H9 (cell line): ENCODE measurements around the gene IQSEC1. TPM values are rescaled to one million over a fixed set of nuclear protein-coding genes. Genes with fewer than 3 reads are reported as not detected.

Experiments
- DNase-seq: peaks from one replicate; pipeline ENCODE4 v3.0.0-alpha.2; 2017
- H2AFZ ChIP-seq: one replicate; pipeline ENCODE4 v1.6.1; 2013; ENCODE audit warnings: mild to moderate bottlenecking, low read length, control low read depth, moderate library complexity
- H2AK5ac ChIP-seq: 2 replicates; pipeline ENCODE4 v1.6.1; 2013; ENCODE audit warnings: low read length, control low read depth, mixed read lengths; ENCODE audit not compliant: insufficient read length
- H2BK120ac ChIP-seq: one replicate; pipeline ENCODE4 v1.6.1; 2013; ENCODE audit warnings: low read depth, mild to moderate bottlenecking, low read length, control low read depth, inconsistent platforms; ENCODE audit not compliant: poor library complexity, severe bottlenecking
- H2BK12ac ChIP-seq: 2 replicates; pipeline ENCODE4 v1.6.1; 2013; ENCODE audit warnings: low read length, control low read depth, mixed read lengths, low read depth; ENCODE audit not compliant: insufficient read length
- H2BK15ac ChIP-seq: 2 replicates; pipeline ENCODE4 v1.6.1; 2013; ENCODE audit warnings: low read depth, low read length, control low read depth
- H2BK20ac ChIP-seq: one replicate; pipeline ENCODE4 v1.6.1; 2013; ENCODE audit warnings: low read depth, mild to moderate bottlenecking, low read length, control low read depth, inconsistent platforms; ENCODE audit not compliant: poor library complexity, severe bottlenecking
- H2BK5ac ChIP-seq: 2 replicates; pipeline ENCODE4 v1.6.1; 2013; ENCODE audit warnings: low read length, control low read depth, mixed read lengths; ENCODE audit not compliant: insufficient read length
- H3K14ac ChIP-seq: 2 replicates; pipeline ENCODE4 v1.6.1; 2013; ENCODE audit warnings: low read length, control low read depth; ENCODE audit not compliant: insufficient read depth
- H3K18ac ChIP-seq: 2 replicates; pipeline ENCODE4 v1.6.1; 2013; ENCODE audit warnings: low read depth, mild to moderate bottlenecking, mixed read lengths, low read length, control low read depth; ENCODE audit not compliant: insufficient read length
- H3K23ac ChIP-seq: 2 replicates; pipeline ENCODE4 v1.6.1; 2013; ENCODE audit warnings: low read length, control low read depth, mixed read lengths, low read depth; ENCODE audit not compliant: insufficient read length
- H3K23me2 ChIP-seq: 2 replicates; pipeline ENCODE4 v1.6.1; 2013; ENCODE audit warnings: low read depth, mild to moderate bottlenecking, mixed read lengths, low read length, control low read depth; ENCODE audit not compliant: insufficient read length, poor library complexity, severe bottlenecking
- H3K27ac ChIP-seq: 2 replicates; pipeline ENCODE4 v1.5.1; 2013; ENCODE audit warnings: low read length, control low read depth, mixed read lengths, low read depth; ENCODE audit not compliant: insufficient read length
- H3K27me3 ChIP-seq: 2 replicates; pipeline ENCODE4 v1.6.1; 2013; ENCODE audit warnings: low read length, control low read depth, inconsistent platforms; ENCODE audit not compliant: insufficient read depth
- H3K4ac ChIP-seq: 2 replicates; pipeline ENCODE4 v1.6.1; 2013; ENCODE audit warnings: low read depth, mild to moderate bottlenecking, control low read depth, inconsistent platforms, low read length, moderate library complexity
- H3K4me1 ChIP-seq: 2 replicates; pipeline ENCODE4 v1.6.1; 2013; ENCODE audit warnings: low read length, control low read depth, inconsistent platforms; ENCODE audit not compliant: insufficient read depth
- H3K4me2 ChIP-seq: 2 replicates; pipeline ENCODE4 v1.6.1; 2013; ENCODE audit warnings: low read length, control low read depth, mixed read lengths; ENCODE audit not compliant: insufficient read length, insufficient read depth
- H3K56ac ChIP-seq: 2 replicates; pipeline ENCODE4 v1.6.1; 2013; ENCODE audit warnings: low read depth, mild to moderate bottlenecking, mixed read lengths, low read length, control low read depth; ENCODE audit not compliant: insufficient read length
- H3K79me1 ChIP-seq: 2 replicates; pipeline ENCODE4 v1.6.1; 2013; ENCODE audit warnings: low read depth, mild to moderate bottlenecking, moderate library complexity, low read length, control low read depth, inconsistent platforms; ENCODE audit not compliant: insufficient read depth, poor library complexity, severe bottlenecking
- H3K79me2 ChIP-seq: 2 replicates; pipeline ENCODE4 v1.6.1; 2013; ENCODE audit warnings: low read length, control low read depth, inconsistent platforms; ENCODE audit not compliant: insufficient read depth
- H3K9ac ChIP-seq: 2 replicates; pipeline ENCODE4 v1.6.1; 2013; ENCODE audit warnings: low read length, control low read depth, mixed read lengths; ENCODE audit not compliant: insufficient read length; ENCODE audit errors: extremely low read depth
- H3K9me3 ChIP-seq: one replicate; pipeline ENCODE4 v1.6.1; 2013; ENCODE audit warnings: low read depth, low read length, inconsistent platforms; ENCODE audit not compliant: control insufficient read depth
- H3T11ph ChIP-seq: one replicate; pipeline ENCODE4 v1.6.1; 2013; ENCODE audit warnings: mild to moderate bottlenecking, low read length, control low read depth, inconsistent platforms
- H4K20me1 ChIP-seq: one replicate; pipeline ENCODE4 v1.6.1; 2013; ENCODE audit not compliant: control insufficient read depth, insufficient read length, insufficient read depth
- H4K5ac ChIP-seq: 2 replicates; pipeline ENCODE4 v1.6.1; 2013; ENCODE audit warnings: low read depth, mild to moderate bottlenecking, mixed read lengths, low read length, control low read depth; ENCODE audit not compliant: insufficient read length
- H4K8ac ChIP-seq: replicated peaks from 2 replicates; pipeline ENCODE4 v1.6.1; 2013; ENCODE audit warnings: low read length, control low read depth, mixed read lengths, low read depth; ENCODE audit not compliant: insufficient read length
- H4K91ac ChIP-seq: 2 replicates; pipeline ENCODE4 v1.6.1; 2013; ENCODE audit warnings: low read depth, mild to moderate bottlenecking, moderate library complexity, mixed read lengths, low read length, control low read depth; ENCODE audit not compliant: insufficient read length
- H3K27ac Mint-ChIP-seq, 3 experiments: 2 replicates in 2 of 3; 3 replicates in 1 of 3; pipeline ENCODE4 v1.8.0; 2020 to 2021; ENCODE audit warnings: mixed read lengths in 3 of 3, mild to moderate bottlenecking in 1 of 3, moderate library complexity in 1 of 3
- H3K27me3 Mint-ChIP-seq: 2 replicates; pipeline ENCODE4 v1.8.0; 2021; ENCODE audit warnings: low read depth, mild to moderate bottlenecking, moderate library complexity, mixed read lengths
- H3K36me3 Mint-ChIP-seq, 3 experiments: 2 replicates in 2 of 3; 3 replicates in 1 of 3; pipeline ENCODE4 v1.8.0; 2020 to 2021; ENCODE audit warnings: low read depth in 3 of 3, mixed read lengths in 3 of 3; ENCODE audit not compliant: insufficient read depth in 1 of 3
- H3K4me1 Mint-ChIP-seq, 2 experiments: 2 replicates each; pipeline ENCODE4 v1.8.0; 2020; ENCODE audit warnings: mixed read lengths in 2 of 2
- H3K4me3 Mint-ChIP-seq, 2 experiments: 2 replicates in 1 of 2; 3 replicates in 1 of 2; pipeline ENCODE4 v1.8.0; 2020 to 2021; ENCODE audit warnings: mild to moderate bottlenecking in 2 of 2, mixed read lengths in 2 of 2, moderate library complexity in 1 of 2
- H3K9me3 Mint-ChIP-seq, 2 experiments: 2 replicates in 1 of 2; 3 replicates in 1 of 2; pipeline ENCODE4 v1.8.0; 2020; ENCODE audit warnings: mild to moderate bottlenecking in 2 of 2, mixed read lengths in 2 of 2, moderate library complexity in 1 of 2
- CTCF ChIP-seq: fragments of 200-600 bp; sonication (generic); conservative IDR thresholded peaks from 3 replicates; pipeline ENCODE4 v1.8.0; 2021; ENCODE audit warnings: antibody characterized with exemption, mild to moderate bottlenecking
- WGBS: extraction: QIAGEN DNeasy Blood & Tissue Kit; methylation state at CpG from one replicate; pipeline ENCODE4 v1.1.7; 2013; ENCODE audit warnings: missing lambda C conversion rate, low lambda C conversion rate, mixed read lengths; ENCODE audit not compliant: insufficient read length; ENCODE audit errors: extremely low coverage; 5-methylcytosine and 5-hydroxymethylcytosine counted together
- total RNA-seq: library from RNA; stranded (reverse); gene quantifications from 2 replicates; pipeline ENCODE4 v1.2.1, GENCODE V29; 2021

IQSEC1 gene
- total RNA-seq, 1 experiment from 2014 or later: 19.1 TPM

GRCh38 chr3:12969486-12969885 lies 103.7 kb downstream of the IQSEC1 start:
- Histone ChIP-seq H3K79me1 (peaks cover 6% of the 10 kb centered on the region), H3K4me2 (no peak overlapping the region), H3K14ac (no peak overlapping the region), H2BK12ac (no peak overlapping the region), H3K4me1 (no peaks in the 10 kb centered on the region; the same call in 1 of the 2 replicates), H3K79me2 (no peaks in the 10 kb centered on the region; the same call in 1 of the 2 replicates), H3K23me2 (peaks cover 9% of the 10 kb centered on the region), H2BK20ac (no peak overlapping the region), H2BK15ac (no peak overlapping the region), H3K23ac (no peak overlapping the region), H4K20me1 (no peaks in the 10 kb centered on the region), H3K27me3 (no peaks in the 10 kb centered on the region), H4K8ac (no peak overlapping the region), H3K18ac (no peak overlapping the region), H4K91ac (no peak overlapping the region), H2BK5ac (no peak overlapping the region), H3K9ac (no peak overlapping the region), H3T11ph (no peak overlapping the region), H2BK120ac (no peak overlapping the region), H3K27ac (no peak overlapping the region), H2AK5ac (no peak overlapping the region), H3K4ac (no peak overlapping the region), H3K56ac (no peak overlapping the region), H3K9me3 (no peaks in the 10 kb centered on the region), H2AFZ (no peak overlapping the region), H4K5ac (no peak overlapping the region)
- H3K27ac Mint-ChIP-seq: no peak overlapping the region
- no peak for DNase-seq
- H3K4me1 Mint-ChIP-seq: peaks cover 36 to 42% of the 10 kb centered on the region in 2 experiments
- H3K9me3 Mint-ChIP-seq: no peaks in the 10 kb centered on the region
- no peaks in the 10 kb centered on the region; a peak in 2 of 7 replicates for H3K36me3 Mint-ChIP-seq
- no CpG with 5 or more reads among the region's 6 CpGs for WGBS
- no peak for TF ChIP-seq CTCF
- H3K27me3 Mint-ChIP-seq: peaks cover 35% of the 10 kb centered on the region
- H3K4me3 Mint-ChIP-seq: no peak overlapping the region
